Stimulated activated CD4-positive, alpha-beta T cell treated with anti-CD3 and anti-CD28 coated beads, Interleukin-4, amount 100 ng/mL, for 24 hours (primary cell): ENCODE results near the gene SMAD5.

ENCODE experiments used
- DNase-seq: peaks from one replicate; pipeline ENCODE4 v3.0.0-alpha.2; 2020

Gene SMAD5

GRCh38 chr5:136228136-136228757 is 95.6 kb downstream of the SMAD5 start:
- DNase-seq = no peak

GRCh38 chr5:136230176-136230575 is 97.5 kb downstream of the SMAD5 start:
- no peak for DNase-seq

- DNase-seq = no peak
Observed at GRCh38 chr5:136232316-136232715, 99.7 kb downstream of the SMAD5 start.
